ENCODE data around the gene C5orf24.
"Not testable (repeated sequence)": the region's sequence is repeated elsewhere in the genome, so short reads cannot be mapped to it uniquely, and the experiment has no call there.

Gene C5orf24

DNA sequence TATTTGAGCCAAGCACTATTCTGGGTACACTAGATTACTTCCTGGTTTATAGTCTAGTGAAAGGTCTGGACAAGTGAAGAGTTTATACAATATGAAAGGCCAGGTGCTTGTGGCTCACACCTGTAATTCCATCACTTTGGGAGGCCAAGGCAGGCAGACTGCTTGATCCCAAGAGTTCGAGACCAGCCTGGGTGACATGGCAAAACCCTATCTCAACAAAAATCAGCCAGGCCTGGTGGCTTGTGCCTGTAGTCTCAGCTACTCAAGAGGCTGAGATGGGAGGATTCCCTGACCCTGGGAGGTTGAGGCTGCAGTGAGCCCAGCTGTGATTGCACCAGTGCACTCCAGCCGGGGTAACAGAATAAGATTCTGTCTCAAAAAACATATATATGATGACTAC is 18.9 kb downstream of the C5orf24 start:
- DNase-seq: no peak

DNA sequence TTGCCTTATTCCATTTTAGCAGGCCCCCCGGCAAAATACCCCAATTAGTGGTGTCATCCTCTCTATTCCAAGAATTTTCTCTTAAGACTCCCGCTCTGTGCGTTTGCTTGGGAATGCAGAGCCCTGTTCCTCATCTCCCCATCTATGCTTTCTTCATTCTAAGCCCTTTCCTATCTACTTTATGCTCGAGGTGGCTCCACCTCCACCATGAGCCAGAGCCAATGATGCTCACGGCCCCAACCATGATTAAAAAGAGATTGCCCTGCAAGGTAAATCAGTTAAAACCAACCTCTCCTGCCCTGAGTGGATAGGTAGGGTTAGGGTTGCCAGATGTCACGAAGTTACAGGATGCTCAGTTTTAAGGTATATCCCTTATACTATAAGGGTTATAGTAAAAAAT is 27.7 kb downstream of the C5orf24 start:
- DNase-seq: no peak

DNA sequence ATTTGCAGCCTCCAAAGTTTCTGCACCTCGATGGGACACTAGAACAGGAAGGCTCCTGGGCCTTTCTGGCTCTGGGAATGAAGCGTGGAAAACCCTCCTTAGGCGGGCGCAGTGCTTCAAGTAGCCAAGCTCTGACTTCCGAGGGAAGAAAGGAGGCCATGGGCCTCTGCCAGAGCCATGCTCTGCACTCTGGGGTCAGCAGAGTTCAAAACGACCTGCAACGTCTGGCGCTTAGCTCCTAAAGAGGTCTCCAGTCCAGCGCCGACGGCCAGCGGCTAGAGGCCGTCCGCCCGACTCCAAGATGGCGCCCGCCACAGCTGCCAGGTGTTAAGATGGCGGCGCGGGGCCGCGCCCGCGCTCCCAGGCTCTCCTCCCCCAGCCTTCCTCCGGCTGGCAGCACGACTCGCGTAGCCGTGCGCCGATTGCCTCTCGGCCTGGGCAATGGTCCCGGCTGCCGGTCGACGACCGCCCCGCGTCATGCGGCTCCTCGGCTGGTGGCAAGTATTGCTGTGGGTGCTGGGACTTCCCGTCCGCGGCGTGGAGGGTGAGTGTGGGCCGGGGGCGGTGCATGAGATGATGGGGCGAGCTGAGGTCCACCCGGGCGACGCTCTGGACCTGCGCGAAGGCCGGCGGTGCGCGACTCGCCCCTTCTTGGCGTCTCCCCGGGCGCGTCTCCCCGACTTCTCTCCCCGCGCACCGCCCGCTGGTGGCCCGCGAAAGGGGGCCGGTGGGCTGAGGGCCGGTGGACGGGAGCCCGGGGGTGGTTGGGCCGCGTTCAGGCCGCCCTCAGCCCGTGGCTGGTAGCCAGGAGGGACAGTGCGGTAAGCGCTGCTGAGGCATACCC is 28.4 kb downstream of the C5orf24 start, which contains the start of gene TXNDC15:
Gene TXNDC15, plus strand, starts transcription at position 385 of the 844 bp plus-strand sequence. Its CDS starts 57 bp downstream, at position 442.
- DNase-seq: peak; percentile 85

- DNase-seq: peak; percentile 57
Observed at GRCh38 chr5:134874831-134875655, 29.3 kb downstream of the C5orf24 start.

DNA sequence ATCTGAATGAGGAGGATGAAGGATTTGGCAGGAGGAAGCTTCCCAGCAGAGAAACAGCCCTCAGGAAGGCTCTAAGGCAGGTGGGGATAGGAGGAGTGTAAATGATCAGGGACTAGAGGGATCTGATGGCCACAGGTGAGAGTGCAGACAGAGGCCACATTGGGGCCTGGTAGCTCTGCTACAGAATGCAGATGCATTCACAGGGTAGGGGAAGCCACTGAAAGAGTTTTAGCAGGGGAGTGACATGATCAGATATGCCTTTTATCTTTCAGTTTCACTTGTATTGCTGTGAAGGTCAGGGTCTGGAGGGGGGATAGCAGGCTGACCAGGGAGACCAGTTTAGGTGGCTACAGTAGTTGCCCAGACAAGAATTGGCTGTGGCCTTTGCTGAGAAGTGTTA is 31.4 kb downstream of the C5orf24 start:
- DNase-seq: peak; percentile 12

- DNase-seq: no peak
Observed at GRCh38 chr5:134878403-134878802, 32.6 kb downstream of the C5orf24 start.

GRCh38 chr5:134879456-134879855 is 33.7 kb downstream of the C5orf24 start:
- no peak for DNase-seq

GRCh38 chr5:134880937-134881336 is 35.2 kb downstream of the C5orf24 start:
- not testable (repeated sequence) for DNase-seq

- DNase-seq: not testable (repeated sequence)
Observed at GRCh38 chr5:134881711-134882110, 35.9 kb downstream of the C5orf24 start.

- no peak for DNase-seq
Observed at GRCh38 chr5:134887593-134888159, 41.9 kb downstream of the C5orf24 start.

DNA sequence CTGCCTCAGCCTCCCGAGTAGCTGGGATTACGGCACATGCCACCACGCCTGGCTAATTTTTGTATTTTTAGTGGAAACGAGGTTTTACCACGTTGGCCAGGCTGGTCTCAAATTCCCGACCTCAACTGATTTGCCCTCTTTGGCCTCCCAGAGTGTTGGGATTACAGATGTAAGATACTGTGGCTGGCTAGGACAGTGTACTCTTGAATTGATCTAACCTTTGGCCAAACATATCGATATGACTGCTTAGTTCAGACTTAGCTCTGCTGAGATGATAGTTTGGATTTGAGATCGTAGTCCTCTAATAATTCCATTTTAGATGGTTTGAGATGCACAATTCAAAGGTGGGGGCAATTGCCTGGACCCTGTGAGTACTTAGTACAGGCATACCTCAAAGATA is 43.6 kb downstream of the C5orf24 start:
- no peak for DNase-seq

DNA sequence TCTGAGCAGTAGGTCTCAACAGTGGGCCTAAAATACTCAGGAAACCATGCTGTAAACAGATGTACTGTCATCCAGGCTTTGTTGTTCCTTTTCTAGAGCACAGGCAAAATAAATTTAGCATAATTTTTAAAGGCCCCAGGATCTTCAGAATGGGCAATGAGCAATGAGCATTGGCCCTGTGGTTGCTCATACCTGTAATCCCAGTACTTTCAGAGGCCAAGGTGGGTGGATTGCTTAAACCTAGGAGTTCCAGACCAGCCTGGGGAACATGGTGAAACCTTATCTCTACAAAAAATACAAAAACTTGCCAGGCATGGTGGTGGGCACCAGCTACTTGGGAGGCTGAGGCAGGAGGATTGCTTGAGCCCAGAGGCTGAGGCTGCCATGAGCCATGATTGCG is 45.7 kb downstream of the C5orf24 start:
- DNase-seq: no peak

DNA sequence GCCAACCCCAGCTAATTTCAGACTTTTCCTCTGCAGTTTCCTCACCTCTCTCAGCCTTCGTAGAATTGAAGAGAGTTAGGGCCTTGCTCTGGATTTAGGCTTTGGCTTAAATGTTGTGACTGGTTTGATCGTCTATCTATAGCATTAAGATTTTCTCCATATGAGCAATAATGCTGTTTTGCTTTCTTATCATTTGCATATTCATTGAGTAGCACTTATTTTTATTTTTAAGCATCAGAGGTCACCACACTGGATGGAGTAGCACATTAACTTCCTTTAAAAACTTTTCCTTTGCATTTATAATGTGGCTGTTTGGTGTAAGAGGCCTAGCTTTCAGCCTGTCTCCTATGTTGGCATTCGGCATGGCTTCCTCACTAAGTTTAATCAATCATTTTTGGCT is 46.5 kb downstream of the C5orf24 start:
- no peak for DNase-seq

GRCh38 chr5:134892926-134893325 is 47.2 kb downstream of the C5orf24 start:
- no peak for DNase-seq

DNA sequence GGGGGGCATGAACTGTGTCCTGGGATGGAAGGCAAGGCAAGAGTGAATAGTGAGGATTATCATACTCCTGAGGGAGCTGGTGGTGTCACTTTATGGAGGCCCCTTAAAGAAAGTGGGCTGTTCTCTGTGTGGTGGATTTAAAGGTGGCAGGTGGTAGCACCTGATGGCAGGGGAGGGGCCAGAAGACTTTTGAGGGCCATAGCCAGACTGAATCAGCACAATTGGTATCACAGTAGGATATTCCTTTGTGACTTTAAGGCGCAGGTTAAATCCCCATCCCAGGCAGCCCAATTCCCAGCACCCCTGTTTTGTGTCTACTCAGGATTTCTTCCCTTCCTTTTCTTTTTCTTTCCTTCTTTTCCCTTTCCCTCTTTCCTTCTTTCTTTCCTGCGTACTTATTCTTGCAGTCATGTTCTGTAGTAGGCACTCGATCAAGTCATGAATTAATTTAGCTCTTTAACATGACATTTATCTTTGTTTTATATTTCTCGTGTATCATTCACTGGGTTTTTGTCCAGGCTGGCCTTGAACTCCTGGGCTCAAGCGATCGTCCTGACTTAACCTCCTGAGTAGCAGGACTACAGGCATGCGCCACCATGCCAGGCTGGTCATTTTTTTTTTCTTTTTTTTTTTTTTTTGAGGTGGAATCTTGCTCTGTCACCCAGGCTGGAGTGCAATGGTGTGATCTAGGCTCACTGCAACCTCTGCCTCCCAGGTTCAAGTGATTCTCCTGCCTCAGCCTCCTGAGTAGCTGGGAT is 48.2 kb downstream of the C5orf24 start:
- no peak for DNase-seq

- no peak for DNase-seq
Observed at GRCh38 chr5:134902071-134902801, 56.5 kb downstream of the C5orf24 start.

GRCh38 chr5:134904610-134905245 is 59.0 kb downstream of the C5orf24 start, which contains the start of gene PCBD2:
Gene PCBD2 (plus strand): TSS chr5:134905131. CDS start chr5:134905140, 9 bp downstream.
- DNase-seq: peak; percentile 95

GRCh38 chr5:134905246-134905996 is 59.7 kb downstream of the C5orf24 start:
- DNase-seq: peak; percentile 73

- DNase-seq: no peak
Observed at GRCh38 chr5:134906811-134907210, 61.0 kb downstream of the C5orf24 start.

All from activated CD4-positive, alpha-beta T cell treated with anti-CD3 and anti-CD28 coated beads, Interleukin-2, amount 50 U/mL, for 16 hours (primary cell).